Fibroblast of gingiva (primary cell): Measurements from ENCODE around the gene EVA1C.
"Not testable (repeated sequence)": the region's sequence is repeated elsewhere in the genome, so short reads cannot be mapped to it uniquely, and the experiment has no call there.

ENCODE experiments used
- DNase-seq: peaks from one replicate; pipeline ENCODE4 v3.0.0-alpha.2; 2011; ENCODE audit warnings: low read depth

EVA1C gene

DNA sequence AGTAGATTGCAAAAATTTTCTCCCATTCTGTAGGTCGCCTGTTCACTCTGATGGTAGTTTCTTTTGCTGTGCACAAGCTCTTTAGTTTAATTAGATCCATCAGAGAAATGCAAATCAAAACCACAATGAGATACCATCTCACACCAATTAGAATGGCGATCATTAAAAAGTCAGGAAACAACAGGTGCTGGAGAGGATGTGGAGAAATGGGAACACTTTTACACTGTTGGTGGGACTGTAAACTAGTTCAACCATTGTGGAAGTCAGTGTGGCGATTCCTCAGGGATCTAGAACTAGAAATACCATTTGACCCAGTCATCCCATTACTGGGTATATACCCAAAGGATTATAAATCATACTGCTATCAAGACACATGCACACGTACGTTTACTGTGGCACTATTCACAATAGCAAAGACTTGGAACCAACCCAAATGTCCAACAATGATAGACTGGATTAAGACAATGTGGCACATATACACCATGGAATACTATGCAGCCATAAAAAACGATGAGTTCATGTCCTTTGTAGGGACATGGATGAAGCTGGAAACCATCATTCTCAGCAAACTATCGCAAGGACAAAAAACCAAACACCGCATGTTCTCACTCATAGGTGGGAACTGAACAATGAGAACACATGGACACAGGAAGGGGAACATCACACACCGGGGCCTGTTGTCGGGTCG lies 21.8 kb upstream of the EVA1C start:
- not testable (repeated sequence) for DNase-seq

- DNase-seq, result no peak
Measured at GRCh38 chr21:32391755-32392154, 20.8 kb upstream of the EVA1C start.

DNA sequence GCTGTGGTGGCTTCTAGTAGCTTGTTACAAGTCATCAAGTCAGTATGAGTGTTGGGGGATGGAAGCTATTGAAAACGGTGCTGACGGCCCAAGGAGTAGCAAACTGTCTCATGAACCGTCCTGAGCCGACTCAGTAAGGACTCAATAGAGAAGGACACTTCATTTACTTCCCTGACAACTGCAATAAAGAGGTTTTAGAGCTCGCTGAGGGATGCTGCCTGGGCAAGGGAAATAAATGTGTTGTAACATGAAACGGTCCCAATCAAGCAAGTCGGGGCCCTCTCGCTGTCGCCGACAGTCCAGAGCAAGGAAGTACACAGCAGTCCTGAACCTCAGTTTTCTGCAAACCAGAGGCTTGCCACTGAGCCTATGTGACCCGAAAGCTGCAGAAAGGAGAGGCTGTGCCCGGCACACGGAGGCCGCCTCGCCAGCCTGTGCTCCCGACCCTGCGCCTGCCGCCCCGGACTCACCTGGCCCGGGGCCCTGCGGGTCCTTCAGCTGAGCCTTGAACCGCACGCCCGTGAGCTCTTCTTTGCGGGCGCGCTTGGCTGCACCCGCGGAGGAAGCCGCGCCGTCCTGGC lies 20.1 kb upstream of the EVA1C start:
- DNase-seq, result no peak

DNA sequence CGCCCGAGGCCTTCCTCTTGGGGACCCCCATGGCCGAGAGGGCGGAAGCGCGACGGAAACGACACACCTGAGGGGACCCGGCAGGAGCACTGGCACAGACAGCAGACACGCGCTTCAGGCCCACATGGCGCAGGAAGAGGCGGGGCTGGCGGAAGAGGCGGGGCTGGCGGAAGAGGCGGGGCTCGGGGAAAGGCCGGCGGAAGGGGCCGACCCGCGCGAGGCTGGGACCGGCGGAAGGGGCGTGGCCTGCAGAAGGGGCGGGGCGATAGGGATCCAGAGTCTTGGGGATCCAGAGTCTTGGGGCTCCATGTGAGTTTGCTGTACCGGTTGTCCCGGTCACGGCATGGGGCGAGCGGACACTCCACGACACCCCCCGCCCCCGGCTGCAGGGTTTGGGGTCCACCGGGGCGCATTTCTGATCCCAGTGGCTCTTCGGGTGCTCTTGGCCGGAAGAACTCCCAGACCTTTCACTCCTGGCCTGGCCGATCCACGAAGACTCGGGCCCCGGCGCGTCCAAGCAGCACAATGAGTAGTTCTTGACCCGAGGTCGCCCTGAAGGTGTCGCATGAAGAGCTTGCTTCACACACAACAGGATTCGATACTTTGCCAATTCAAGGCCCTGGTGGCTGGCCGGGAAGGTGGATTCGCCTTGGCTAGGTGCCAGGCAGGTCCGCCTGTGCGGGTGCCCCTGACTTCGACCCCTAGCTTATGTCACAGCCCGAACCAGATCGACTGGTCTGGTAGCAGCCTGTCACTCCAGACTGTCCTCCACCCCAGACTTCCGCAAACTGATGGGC lies 19.4 kb upstream of the EVA1C start, which contains the start of gene URB1:
Gene URB1 (minus strand): TSS at position 133 of the 797 bp plus-strand sequence. CDS start 102 bp downstream, at position 31.
- DNase-seq, result peak; percentile 78

DNA sequence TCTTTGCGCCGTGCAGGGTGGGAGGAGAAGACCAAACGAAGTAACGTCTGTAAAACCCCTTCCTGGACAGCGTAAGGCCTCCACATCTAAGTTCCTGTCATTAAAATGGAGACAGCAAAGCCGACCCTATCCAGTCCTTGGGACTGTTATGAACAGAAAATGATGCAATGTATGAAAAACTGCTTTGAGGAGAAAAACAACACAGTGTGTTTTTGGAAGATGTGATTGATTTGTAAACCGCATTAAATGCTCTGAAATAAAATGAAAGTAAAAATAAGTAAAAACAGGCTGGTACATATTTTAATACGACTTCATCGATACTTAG lies 18.9 kb upstream of the EVA1C start:
- DNase-seq, result no peak

- DNase-seq, result peak; percentile 71
Measured at GRCh38 chr21:32403201-32403777, 9.2 kb upstream of the EVA1C start.

DNA sequence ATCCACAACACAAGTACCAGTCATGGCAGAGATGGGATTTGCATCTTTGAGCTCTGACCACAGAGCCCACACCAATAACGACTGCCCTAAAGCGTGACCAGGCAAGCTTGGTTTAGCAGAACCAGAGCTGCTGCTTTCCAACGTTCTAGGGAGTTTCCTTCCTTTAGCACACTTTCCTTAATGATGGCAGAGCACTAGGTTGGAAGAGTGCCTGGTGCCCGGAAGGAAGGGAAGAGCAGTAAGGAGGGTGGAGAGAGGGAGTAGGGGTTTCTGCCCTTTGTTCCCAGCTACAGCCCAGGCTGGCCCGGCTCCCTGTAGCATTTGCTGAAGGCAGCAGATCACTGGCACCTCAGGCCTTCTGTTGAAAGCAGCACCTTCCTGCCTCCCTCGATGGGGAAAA lies 6.1 kb upstream of the EVA1C start:
- no peak for DNase-seq

DNA sequence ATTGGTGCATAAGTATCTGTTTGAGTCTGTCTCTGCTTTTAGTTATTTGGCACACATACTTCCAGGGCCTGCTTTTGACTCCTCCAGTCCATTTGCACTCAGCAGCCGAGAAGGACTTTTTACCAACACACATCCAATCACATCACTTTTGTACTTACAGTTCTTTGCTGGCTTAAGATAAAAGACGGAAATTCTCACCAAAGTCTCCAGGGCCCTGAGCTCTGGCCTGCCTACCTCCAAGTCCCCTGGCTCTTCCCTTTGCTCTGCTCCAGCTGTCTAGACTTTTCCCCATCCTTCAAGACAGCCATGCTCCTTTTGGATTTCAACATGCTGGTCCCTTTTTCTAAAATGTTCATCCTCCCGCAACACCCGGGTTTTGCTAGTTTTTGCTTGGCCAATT lies 2.2 kb upstream of the EVA1C start:
- no peak for DNase-seq

- DNase-seq, result no peak
Measured at GRCh38 chr21:32410916-32411315, 1.6 kb upstream of the EVA1C start.

DNA sequence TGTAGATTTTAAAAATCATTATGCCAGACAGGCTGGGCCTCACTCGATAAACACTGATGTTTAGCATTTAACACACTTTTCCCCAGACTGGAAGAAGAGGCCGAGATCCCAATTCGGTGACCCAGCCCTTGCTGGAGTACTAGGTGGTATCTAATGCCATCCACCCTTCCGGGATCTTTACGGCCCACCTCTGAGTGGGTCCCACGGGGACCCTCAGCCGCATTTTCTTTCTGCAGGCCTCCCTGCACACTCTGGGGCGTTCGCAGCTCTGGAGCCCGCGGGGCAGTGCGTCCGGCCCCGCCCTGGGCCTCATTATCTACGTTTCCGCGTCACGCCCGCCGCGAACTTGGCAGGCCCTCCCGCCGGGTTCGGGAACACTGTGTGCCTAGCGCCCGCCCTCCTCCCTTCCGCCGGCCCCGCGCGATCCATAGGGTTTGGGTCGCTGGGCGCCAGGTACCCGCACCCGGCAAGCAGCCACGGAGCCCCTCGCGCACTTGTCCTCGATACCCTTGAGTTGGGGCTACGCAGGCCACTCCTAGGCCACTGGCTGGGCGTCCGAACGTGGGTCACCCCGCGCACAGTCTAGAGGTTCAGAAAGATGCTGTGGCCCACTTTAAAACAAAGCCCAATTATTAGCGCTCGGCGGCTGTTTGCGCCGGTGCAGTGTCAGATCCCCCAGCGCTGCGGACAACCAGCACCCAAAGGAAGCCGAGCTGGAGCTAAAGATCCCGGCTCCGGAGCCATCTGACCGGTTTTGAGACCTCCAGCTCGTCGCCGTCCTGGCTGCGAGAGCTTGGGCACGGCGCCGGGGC lies 950 bp upstream of the EVA1C start:
- DNase-seq, result peak; percentile 83

GRCh38 chr21:32413015-32413504 lies 554 bp downstream of the EVA1C start:
- DNase-seq, result no peak

- DNase-seq, result peak; percentile 68
Measured at GRCh38 chr21:32413697-32414578, 1.4 kb downstream of the EVA1C start.

DNA sequence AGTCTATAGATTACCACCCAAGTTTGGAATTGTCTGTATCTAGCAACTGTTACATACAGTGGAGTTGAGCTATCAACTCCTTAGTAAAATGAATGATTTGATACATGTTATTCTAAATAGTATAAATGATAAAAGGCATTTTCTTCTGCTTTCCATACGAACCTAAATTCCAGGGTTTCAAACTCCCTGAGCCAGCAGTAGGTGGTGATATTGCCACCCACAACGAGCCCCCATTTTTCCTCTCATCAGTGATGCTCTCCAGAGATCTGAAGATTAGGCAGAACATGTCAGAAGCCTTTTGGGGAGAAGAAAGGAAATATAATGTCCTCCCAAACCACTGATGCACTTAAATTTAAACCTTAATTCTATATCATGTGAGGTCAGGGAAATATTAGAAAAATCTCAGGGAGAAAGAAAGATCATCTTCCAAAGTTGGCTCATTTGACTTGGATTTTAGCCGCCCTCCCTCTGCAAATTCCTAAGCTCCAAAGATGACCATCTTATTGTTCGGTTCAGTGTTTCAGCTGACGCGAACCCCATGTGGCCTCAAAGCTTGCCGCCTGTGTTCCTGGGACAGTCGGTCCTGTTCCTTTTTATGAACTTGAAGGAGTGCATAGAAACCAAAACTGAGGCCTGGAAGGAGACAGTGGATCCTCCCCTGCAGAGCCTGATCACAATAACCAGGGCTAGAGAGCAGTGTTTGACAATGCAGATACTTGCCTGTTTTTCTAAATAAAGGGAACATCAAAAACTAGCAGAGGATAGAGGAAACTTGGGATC lies 2.3 kb downstream of the EVA1C start:
- DNase-seq, result peak; percentile 38

DNA sequence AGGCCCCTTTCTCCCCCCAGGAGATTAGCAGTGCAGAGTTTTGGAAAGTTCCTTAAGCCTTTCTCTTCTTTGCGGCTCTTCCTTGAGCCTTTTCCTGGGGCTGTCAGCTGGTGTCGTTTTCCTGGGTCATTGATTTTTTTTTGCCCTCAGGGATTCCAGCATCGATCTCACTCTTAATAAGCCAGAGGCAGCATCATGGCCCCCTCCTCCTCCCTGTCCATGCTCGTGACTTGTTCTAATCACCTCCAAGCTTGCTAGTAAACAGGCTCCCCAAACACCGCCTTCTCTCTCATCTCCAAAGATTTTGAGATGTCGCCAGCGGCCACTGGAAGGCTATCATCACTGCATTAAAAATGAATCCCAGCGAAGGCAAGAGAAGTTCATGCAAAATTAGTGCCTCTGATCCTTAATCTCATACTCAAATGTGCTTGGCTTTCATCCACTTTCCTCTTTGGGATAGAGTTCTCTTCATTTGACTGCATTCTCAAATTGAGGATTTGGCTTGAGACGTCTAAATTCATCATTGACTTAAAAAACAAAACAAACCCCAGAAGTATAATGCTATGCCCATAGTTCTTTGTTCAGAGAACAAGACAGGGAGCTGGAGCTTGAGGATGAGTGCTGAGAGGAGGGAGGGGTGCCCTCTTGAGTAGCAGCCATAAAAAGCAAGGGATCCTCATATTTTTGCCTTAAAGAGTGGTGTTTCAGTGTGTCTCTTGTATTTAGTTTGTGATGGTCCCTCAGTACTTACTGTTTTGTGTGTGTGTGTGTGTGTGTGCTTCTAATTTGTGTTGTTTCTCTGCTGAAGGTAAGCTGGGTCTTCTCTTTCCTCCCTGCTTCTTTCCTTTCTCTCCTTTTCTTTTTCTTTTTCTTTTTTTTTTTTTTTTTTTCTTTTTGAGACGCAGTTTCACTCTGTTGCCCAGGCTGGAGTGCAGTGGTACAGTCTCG lies 3.2 kb downstream of the EVA1C start:
- DNase-seq, result no peak

DNA sequence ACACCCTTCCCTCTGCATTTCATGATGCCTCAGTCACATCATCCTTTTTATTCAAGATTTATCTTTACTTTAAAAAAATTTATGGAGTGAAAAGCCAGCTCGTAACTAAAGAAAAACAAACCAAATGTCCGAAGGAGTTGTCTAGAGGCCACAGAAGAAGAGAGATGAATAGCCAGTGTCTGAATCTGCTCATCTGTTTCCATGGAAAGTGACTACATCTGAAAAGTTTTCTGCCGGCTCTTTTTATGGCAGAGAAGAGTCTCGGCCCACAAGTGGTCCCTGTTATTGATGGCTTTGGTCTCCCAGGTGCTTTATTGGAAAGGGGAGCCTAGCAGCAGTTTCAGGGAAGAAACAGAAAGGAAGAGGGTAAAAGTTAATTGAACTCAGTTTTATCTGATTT lies 5.6 kb downstream of the EVA1C start:
- no peak for DNase-seq

GRCh38 chr21:32422064-32422463 lies 9.6 kb downstream of the EVA1C start:
- no peak for DNase-seq

GRCh38 chr21:32423320-32424190 lies 11.0 kb downstream of the EVA1C start:
- DNase-seq, result peak; percentile 64

DNA sequence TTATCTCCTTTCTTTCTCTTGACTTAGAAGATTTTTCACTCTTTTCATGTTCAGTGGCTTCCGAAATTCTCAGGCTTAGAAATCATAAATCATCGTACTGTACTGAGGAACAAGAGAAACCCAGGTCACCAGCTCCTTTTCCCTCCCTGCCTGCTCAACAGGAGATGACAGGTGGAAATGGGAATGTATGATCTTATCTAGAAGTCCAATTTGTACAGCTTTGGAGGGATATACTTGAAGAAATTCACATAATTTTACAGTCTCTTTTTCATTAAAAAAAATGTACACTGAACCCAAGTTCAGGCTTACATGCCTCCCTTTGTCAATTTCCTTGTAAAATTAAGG lies 11.7 kb downstream of the EVA1C start:
- no peak for DNase-seq
